Lung (tissue), 12 donors: Measurements from ENCODE around the gene FNIP2. TPM values are rescaled to one million over a fixed set of nuclear protein-coding genes. Genes with fewer than 3 reads are reported as not detected.
A peak's percentile ranks its signal among the peaks of the same experiment; 100 is the strongest.

Experiments
- ATAC-seq: fragments of 200-7000 bp; cut with Tn5 transposase; one replicate; pipeline ENCODE4 v1.9.1; 2020; ENCODE audit warnings: moderate number of reproducible peaks; ENCODE audit not compliant: insufficient read depth, low FRiP score
- DNase-seq, 3 donors: peaks; one replicate each; pipeline ENCODE4 v3.0.0-alpha.2; 2013 to 2017
- H3K27ac ChIP-seq, 2 donors: one replicate each; pipeline ENCODE4 v1.5.1; 2013; ENCODE audit warnings: mild to moderate bottlenecking in 2 of 2, moderate library complexity in 2 of 2, control low read depth in 1 of 2, inconsistent platforms in 1 of 2, low read depth in 1 of 2, low read length in 1 of 2
- H3K27me3 ChIP-seq, 3 donors: one replicate each; pipeline ENCODE4 v1.5.1; 2013; ENCODE audit warnings: low read length in 2 of 3; ENCODE audit not compliant: control insufficient read depth in 3 of 3, insufficient read depth in 3 of 3
- H3K36me3 ChIP-seq, 4 donors: one replicate each; pipeline ENCODE4 v1.5.1; 2013; ENCODE audit warnings: low read length in 4 of 4, mild to moderate bottlenecking in 1 of 4, moderate library complexity in 1 of 4; ENCODE audit not compliant: control insufficient read depth in 4 of 4, insufficient read depth in 4 of 4
- H3K4me1 ChIP-seq, 5 donors: one replicate each; pipeline ENCODE4 v1.5.1; 2013; ENCODE audit warnings: low read length in 5 of 5, mild to moderate bottlenecking in 2 of 5, moderate library complexity in 1 of 5; ENCODE audit not compliant: control insufficient read depth in 5 of 5, insufficient read depth in 5 of 5
- H3K4me3 ChIP-seq: one replicate; pipeline ENCODE4 v1.5.1; 2013; ENCODE audit warnings: mild to moderate bottlenecking, control low read depth, moderate library complexity
- H3K9ac ChIP-seq, 2 donors: one replicate each; pipeline ENCODE4 v1.5.1; 2013; ENCODE audit warnings: low read length in 2 of 2, control low read depth in 1 of 2; ENCODE audit not compliant: insufficient read depth in 1 of 2
- H3K9me3 ChIP-seq, 4 donors: one replicate each; pipeline ENCODE4 v1.5.1; 2013; ENCODE audit warnings: low read length in 3 of 4, mild to moderate bottlenecking in 1 of 4, moderate library complexity in 1 of 4; ENCODE audit not compliant: control insufficient read depth in 4 of 4, insufficient read depth in 3 of 4
- WGBS, 2 donors: extraction: QIAGEN DNeasy Blood & Tissue Kit; methylation state at CpG; one replicate each; pipeline ENCODE4 v1.1.7; 2013; 5-methylcytosine and 5-hydroxymethylcytosine counted together
- polyA plus RNA-seq, 2 donors: library from polyadenylated mRNA; stranded (reverse); fragments of 200-250 nt; gene quantifications; one replicate each; pipeline ENCODE4 v1.2.1, GENCODE V29; 2013
- total RNA-seq, 2 donors: library from RNA; depleted of rRNA in 1 of 2; stranded (reverse); fragments of >200 nt in 1 of 2; gene quantifications; one replicate each; pipeline ENCODE4 v1.2.1, GENCODE V29; 2014 to 2021
- TF ChIP-seq, protein P1 (sequence below): IDR thresholded peaks from 2 replicates; pipeline ENCODE4 v1.5.1; 2012; ENCODE audit warnings: mild to moderate bottlenecking; ENCODE audit errors: control extremely low read depth, extremely low read depth
- donor health status: control.
- donor health status: control.
- donor health status: Bipolar disorder and iron deficiency.
- donor health status: healthy.
- donor health status: DM: yes; HTN: yes; CAD: no.

FNIP2 gene
- total and polyA plus RNA-seq, 4 donors: 12.1 to 150 (median 44.6) TPM

DNA sequence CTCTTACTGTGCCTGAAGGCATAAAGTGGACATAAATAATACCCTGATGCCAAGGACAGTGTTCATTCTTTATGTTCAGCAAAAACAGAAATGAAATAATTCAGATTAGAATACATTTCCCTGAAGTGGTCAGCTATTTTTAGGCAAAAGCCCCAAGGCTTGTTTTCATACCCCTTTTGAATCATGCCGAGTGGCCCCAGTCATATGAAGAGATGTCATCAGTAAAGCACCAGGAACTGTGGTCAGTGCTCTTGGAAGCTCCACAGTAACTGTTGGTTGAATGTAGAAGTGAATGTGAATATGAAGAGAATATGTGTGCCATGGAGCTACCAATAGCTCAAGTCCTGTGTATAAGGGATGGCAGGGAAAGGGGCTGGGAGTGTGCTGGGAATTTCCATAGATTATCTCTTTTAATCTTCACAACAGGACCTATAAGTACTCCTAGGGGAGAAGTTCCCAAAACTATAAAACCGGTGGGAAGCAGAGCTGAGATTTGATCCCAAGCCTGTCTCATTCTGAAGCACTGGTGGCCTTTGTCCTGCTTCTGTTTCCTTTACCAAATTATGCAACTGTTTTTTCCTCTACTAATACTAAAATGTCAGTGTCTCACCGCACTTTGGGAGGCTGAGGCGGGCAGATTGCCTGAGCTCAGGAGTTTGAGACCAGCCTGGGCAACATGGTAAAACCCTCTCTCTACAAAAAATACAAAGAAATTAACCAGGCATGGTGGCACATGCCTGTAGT is 52.6 kb downstream of the FNIP2 start:
- DNase-seq (no peak), ATAC-seq (no peak)
- Histone ChIP-seq H3K4me3 (no peak overlapping the region), H3K27ac (peak overlapping the region; percentile 45 to 49), H3K4me1 (peaks cover 12 to 52% (median 25%) of the 10 kb centered on the region in 5 donors), H3K36me3 (no peaks in the 10 kb centered on the region), H3K9ac (no peak overlapping the region), H3K9me3 (no peaks in the 10 kb centered on the region), H3K27me3 (no peaks in the 10 kb centered on the region)
- TF ChIP-seq, protein P1, sequence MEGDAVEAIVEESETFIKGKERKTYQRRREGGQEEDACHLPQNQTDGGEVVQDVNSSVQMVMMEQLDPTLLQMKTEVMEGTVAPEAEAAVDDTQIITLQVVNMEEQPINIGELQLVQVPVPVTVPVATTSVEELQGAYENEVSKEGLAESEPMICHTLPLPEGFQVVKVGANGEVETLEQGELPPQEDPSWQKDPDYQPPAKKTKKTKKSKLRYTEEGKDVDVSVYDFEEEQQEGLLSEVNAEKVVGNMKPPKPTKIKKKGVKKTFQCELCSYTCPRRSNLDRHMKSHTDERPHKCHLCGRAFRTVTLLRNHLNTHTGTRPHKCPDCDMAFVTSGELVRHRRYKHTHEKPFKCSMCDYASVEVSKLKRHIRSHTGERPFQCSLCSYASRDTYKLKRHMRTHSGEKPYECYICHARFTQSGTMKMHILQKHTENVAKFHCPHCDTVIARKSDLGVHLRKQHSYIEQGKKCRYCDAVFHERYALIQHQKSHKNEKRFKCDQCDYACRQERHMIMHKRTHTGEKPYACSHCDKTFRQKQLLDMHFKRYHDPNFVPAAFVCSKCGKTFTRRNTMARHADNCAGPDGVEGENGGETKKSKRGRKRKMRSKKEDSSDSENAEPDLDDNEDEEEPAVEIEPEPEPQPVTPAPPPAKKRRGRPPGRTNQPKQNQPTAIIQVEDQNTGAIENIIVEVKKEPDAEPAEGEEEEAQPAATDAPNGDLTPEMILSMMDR: no peak
- 73 to 78% methylated on average over 4 of the region's 4 CpGs for WGBS, 2 donors

DNA sequence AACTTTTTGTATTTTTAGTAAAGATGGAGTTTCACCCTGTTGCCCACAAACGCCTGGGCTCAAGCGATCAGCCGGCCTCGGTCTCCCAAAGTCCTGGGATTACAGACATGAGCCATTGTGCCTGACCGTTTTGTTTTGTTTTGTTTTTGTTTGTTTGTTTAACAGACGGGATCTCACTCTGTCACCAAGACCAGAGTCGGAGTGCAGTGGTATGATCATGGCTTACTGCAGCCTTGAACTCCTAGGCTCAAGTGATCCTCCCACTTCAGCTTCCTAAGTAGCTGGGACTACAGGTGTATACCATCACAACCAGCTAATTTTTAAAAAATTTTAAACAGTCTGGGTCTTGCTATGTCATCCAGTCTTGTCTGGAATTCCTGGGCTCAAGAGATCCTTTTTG is 53.5 kb downstream of the FNIP2 start:
- ATAC-seq: no peak
- TF ChIP-seq, protein P1: no peak
- DNase-seq: no peak
- Histone ChIP-seq H3K9ac (no peak overlapping the region), H3K36me3 (no peaks in the 10 kb centered on the region), H3K9me3 (no peaks in the 10 kb centered on the region), H3K4me1 (peaks cover 12 to 61% (median 28%) of the 10 kb centered on the region in 5 donors), H3K27me3 (no peaks in the 10 kb centered on the region), H3K4me3 (no peak overlapping the region), H3K27ac (peak overlapping the region in 1 of 2 donors; percentile 66)
- WGBS, 2 donors: 83 to 90% methylated on average over 7 of the region's 7 CpGs

DNA sequence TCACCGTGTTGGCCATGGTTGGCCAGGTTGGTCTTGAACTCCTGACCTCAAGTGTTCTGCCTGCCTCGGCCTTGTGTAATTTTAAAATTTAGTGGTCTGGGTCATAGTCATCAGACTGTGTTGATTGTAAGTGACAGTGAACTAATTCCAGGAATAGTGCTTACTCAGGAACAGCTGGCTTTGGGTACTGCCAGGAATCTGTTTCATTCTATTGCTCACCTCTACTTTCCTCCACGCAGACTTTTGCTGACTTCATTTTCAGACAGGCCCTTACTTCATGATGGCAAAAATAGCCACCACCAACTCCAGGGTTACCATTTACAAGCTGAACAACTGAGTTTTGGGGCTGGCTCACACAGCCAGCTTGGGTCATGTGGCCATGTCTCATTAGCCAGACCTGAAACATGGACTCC is 54.6 kb downstream of the FNIP2 start:
- Histone ChIP-seq H3K4me3 (no peak overlapping the region), H3K4me1 (peaks cover 12 to 62% (median 30%) of the 10 kb centered on the region in 5 donors), H3K27ac (peak overlapping the region; percentile 32 to 67), H3K36me3 (no peaks in the 10 kb centered on the region), H3K9ac (no peak overlapping the region), H3K27me3 (no peaks in the 10 kb centered on the region), H3K9me3 (no peaks in the 10 kb centered on the region)
- ATAC-seq: no peak
- WGBS, 2 donors: 66 to 74% methylated on average over 3 of the region's 3 CpGs
- TF ChIP-seq, protein P1: no peak
- DNase-seq: no peak
